GM18861 (cell line): Measurements from ENCODE around the gene SRMS.
"Not testable (repeated sequence)": the region's sequence is repeated elsewhere in the genome, so short reads cannot be mapped to it uniquely, and the experiment has no call there.

ENCODE experiments used
- ATAC-seq: cut with Tn5 transposase; IDR thresholded peaks from one replicate; pipeline ENCODE4 v1.9.1; 2021; ENCODE audit not compliant: unreplicated experiment

The SRMS gene

DNA sequence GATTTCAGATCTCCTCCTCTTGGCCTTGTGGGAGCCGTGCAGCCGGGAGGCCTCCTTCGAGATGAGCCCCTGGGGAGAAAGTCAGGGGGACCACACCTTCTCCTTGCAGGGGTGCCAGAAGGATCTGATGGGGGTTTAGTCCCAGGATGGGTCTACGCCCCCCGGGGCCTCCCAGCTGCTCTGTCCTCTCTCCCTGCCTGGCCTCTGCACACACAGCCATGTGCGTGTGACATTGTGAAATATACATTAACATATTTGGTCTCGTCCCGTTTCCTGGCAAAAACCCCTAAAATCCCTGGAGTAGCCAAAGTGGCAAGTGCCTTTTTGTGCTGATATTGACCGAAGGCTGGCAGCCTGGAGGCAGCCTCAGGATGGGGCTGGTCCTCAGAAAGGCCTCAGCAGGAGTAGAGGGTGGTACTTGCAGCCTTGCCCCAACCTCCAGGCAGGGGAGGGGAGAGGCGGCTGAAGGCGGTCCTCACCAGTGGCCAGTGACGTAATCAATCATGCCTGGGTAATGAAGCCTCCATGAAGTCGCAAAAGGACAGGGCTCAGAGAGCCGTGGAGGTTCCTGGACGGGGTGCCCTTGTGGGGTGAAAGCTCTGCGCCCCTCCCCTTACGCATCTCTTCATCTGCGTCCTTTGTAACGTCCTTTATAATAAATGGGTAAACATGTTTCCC is 31.6 kb upstream of the SRMS start:
- ATAC-seq = no peak

DNA sequence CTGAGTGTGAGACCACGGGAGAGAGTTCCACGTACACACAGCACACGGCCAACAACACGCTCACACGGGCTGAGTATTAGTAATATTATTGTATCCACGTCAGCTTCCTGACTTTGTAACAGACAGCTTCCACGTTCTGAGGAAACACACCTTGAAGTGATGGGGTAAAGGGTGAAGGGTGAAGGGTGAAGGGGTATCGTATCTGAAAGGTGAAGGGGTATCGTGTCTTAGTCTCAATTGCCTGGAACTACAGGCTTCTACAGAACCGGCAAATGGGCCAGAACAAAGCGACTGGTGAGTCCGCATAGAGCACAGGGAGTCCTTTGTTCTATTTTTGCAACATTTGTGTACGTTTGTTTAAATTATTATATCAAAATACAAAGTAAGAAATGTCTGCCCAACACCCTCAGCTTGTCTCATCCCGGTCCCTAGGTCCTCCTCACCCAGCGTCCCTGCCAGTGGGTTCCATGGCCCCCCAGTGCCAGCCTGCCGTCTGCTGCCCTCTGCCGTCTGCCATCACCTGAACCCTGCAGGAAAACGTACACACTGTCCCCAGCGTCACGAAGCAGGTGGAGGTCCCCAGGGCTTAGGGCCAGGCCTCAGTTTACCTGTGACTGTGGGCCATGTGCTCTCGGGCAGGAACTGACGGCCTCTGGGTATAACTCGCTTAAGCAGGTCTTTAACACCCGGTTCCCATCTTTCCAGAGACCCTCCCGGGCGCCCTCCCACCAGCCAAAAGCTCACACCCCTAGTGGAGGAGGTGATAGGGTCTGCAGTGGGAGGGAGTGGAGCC is 30.9 kb upstream of the SRMS start:
- no peak for ATAC-seq

DNA sequence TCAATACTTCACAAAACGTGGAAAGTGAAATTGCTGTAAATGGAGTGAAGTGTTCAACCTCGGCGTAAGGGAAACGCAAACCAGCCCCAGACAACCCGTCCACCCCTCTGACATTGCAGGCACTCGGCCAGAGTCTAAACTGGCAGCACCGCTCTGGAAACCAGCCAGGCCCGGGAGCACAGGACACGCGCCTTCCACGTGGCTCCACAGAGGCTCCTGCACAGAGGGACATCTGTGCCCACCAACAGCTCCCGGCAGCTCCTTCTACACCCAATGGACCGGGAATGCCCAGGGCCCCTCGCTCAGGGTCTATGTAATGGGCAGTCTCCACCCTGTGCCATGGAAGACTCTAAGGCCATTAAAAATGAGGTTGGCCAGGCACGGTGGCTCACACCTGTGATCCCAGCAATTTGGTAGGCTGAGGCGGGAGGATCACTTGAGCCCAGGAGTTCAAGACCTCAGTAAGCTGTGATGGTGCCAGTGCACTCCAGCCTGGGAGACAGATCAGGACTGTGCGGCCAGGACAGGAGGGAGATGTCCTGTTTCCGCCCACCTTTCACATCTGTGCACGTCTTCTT is 29.9 kb upstream of the SRMS start:
- no peak for ATAC-seq

DNA sequence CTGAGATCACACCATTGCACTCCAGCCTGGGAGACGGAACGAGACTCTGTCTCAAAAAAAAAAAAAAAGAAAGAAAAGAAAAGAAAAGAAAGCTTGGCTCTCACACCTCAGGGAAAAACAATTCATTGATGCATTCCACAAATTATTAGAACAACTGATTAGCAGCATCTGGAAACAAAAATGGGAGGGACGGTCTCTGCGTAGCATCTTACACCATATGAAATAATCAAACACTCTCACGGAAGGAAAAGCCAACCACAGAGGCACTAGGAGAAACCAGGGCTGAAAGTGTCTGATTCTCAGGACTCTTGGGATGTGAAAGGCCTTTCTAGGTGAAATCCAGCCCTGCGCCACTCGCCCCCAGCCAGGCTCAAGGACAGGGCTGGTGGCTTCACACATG is 28.8 kb upstream of the SRMS start:
- ATAC-seq = no peak

DNA sequence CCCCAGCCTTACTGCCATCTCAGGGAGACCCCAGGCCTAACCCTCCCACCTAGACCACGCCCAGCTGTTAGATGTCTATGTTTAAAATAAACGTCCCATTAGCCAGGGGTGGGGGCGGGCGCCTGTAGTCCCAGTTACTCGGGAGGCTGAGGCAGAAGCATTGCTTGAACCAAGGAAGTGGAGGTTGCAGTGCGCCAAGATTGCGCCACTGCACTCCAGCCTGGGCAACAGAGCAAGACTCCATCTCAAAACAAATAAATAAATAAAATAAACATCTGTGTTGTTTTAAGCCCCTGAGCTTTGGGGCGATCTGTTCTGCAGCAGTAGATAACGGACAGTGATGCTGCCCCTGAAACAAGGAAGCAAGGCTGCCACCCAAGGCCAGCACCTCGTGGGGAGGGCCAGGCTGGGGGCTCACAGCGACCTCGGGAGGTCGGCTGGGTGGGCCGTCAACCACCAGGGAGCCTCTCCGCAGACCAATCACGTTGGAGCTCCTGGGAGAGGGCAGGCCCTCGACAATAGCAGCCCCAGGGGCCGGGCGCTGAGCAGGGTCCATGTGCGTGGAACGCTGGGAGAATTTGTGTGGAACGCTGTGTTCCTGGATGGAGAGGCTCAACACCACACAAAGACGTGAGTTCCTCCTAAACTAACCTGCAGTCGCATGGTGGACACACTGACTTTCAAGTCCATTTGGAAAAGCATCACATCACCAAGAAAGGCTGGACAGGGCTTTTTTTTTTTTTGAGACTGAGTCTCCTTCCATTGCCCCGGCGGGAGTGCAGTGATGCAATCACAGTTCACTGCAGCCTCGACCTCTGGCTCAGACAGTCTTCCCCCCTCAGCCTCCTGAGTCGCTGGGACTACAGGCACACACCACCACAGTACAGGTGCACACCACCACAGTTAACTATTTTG is 27.5 kb upstream of the SRMS start:
- no peak for ATAC-seq

DNA sequence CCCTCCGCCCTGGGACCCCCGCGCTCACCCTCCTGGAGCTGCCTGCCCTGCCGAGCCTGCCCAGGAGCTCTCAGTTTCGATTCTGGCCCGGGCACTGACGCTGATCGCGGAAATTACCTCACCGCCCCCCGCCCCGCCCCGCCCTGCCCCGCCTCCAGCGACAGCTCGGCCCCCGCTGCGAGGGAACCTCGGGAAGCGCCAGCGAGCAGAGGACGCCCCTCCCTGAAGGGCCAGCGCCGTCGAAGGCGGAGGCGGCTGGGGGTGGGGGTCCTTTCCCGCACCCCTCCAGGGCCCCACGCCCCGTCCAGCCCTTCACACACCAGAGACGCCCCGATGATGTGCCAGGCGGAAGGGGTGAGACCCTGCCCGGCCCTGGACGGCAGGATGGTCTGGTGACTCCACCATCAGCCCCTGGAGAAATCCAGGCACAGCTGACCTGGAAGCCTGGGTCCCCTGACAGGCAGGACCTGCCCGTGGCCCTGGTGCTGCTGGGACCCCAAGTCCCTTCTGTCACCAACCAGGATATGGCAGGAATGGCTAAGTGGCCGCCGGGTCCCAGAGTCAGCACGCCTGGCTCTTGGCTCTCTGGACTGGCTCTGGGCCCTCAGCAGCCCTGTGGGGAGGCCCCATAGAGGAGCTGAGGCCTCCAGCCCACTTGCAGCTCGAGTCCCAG is 26.7 kb upstream of the SRMS start, which contains the start of gene HELZ2:
HELZ2 (minus strand) TSS at position 84 of the 673 bp plus-strand sequence. CDS start 1,854 bp downstream, outside the sequence.
- ATAC-seq = no peak

DNA sequence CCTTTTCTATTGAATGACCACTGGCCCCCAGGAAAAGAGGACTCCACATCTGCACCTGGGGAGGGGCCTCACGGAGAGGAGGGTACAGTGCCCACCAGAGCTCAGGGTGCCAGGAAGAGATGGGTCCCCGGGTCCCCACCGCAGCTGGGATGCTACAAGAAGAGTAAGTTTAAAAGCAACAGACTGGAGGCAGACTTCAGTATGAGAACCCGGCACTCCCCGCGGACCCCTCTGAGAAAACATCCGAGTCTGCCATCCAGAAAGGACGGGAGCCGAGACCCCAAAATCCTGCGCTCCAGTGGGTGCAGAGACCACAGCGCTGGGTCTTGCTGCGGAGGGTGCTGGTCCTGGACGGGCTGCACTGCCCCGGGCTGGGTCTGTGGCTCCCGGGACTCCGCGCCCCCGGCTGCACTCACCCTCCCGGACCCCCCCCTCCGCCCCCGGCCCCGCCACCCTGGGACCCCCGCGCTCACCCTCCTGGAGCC is 26.1 kb upstream of the SRMS start:
- no peak for ATAC-seq

DNA sequence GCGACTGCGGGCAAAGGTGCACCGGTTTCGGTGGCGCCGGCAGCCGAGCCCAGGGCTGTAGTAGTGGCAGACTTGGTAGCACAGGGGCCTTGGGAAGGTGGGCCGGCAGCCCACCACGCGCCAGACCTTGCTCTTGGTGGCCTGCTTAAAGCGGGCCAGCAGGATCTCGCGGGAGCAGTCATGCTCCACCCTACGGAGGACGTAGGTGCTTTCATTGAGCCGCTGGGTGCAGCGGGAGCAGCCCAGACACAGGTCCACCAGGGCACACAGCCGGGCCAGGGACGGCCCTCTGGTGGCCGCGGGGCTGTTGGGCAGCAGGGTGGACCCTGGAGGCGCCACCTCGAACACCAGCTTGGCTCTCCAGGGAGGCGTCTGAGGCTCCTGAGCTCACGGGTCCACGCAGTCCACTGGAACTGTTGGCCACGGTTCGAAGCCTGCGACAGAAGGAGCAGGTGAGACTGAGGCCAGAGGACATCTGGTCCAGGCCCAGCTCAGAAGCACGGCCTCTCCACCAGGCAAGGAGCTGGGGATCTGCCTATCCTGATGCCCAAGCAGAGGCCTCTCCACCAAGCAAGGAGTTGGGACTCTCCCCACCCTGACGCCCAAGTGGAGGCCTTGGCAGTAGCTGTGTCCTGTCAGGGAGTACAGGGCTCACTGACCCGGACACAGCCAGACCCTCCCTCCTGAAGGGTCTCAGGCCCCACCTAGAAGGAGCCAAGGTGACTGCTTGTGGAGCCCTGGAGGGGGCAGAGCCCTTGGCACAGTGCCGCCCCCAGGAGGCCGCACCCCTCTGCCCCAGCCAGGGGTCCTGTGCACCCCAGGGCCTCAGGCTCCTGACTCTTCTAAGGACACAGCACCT is 25.5 kb upstream of the SRMS start:
- no peak for ATAC-seq

DNA sequence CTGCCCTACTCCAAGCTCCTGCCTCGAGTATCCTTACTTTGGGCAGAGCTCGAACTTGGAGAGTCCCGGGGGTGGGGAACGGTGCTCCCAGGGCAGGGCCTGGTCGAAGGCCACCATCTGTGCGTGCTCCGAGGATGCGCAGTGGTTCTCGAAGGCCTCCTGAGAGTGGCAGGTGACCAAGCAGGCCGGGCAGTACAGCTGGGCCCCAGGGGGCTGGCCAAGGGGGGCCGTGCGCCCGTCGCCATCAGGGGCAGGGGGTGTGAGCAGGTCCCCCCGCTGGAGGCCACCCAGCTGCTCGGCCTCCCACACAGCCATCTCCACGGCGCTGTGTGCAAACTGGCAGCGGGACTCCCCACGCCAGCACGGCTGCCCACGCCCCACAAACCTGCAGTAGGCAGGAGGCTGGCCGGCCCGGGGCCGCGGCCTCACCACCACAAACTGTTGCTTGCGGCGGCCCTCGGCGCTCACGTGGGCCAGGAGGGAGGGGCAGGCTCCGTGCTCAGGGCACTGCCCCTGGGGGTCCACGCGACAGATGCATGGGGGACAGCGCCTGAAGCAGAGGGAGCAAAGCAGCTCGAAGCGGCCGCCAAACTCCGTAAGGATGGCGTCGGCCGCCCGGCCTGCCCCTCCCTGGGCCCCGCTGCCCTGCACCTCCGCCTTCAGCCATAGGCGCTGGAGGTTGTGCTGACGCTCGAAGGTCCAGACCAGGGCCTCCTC is 24.7 kb upstream of the SRMS start:
- no peak for ATAC-seq

DNA sequence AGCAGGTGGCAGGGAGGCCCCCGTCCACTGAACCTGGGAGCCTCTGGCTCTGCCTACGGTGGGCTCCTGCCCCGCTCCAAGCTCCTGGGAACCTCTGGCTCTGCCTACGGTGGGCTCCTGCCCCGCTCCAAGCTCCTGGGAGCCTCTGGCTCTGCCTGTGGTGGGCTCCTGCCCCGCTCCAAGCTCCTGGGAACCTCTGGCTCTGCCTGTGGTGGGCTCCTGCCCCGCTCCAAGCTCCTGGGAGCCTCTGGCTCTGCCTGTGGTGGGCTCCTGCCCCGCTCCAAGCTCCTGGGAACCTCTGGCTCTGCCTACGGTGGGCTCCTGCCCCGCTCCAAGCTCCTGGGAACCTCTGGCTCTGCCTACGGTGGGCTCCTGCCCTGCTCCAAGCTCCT is 23.5 kb upstream of the SRMS start:
- not testable (repeated sequence) for ATAC-seq

DNA sequence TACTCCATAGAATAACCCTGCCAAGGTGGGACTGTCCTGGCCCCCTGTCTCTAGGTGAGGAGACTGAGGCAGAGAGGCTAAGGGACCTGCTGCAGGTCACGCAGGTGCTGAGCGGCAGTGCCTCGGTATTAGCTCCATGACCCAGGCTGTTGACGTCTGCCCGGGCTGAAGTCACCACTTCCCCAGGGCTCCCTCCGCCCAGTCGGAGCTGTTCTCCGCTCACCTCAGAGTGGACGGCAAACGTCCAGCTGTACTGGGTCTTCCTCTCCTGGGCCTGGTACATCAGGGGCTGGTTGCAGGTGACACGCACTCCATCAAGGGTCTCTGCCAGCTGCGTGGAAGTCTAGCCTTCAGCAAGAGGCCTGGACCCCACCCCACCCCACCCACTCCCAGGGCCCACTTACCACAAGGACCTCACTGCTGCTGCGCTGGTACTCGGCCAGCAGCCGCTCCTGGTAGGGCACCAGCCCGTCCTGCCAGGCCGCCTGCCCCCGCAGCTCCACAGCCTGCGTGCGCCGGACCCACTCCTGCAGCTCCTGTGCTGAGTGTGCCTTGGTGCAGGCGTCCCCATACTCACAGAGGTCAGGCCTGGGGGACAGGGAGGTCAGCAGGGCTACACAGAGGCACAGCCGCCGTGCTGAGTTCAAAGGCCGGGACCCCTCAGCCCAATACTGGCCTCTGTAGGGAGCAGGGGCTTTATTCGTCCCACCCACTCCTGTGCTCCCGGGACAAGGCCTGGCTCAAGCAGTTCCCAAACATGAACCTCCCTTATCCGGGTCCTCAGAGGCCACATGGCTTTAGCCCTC is 22.9 kb upstream of the SRMS start:
- no peak for ATAC-seq

DNA sequence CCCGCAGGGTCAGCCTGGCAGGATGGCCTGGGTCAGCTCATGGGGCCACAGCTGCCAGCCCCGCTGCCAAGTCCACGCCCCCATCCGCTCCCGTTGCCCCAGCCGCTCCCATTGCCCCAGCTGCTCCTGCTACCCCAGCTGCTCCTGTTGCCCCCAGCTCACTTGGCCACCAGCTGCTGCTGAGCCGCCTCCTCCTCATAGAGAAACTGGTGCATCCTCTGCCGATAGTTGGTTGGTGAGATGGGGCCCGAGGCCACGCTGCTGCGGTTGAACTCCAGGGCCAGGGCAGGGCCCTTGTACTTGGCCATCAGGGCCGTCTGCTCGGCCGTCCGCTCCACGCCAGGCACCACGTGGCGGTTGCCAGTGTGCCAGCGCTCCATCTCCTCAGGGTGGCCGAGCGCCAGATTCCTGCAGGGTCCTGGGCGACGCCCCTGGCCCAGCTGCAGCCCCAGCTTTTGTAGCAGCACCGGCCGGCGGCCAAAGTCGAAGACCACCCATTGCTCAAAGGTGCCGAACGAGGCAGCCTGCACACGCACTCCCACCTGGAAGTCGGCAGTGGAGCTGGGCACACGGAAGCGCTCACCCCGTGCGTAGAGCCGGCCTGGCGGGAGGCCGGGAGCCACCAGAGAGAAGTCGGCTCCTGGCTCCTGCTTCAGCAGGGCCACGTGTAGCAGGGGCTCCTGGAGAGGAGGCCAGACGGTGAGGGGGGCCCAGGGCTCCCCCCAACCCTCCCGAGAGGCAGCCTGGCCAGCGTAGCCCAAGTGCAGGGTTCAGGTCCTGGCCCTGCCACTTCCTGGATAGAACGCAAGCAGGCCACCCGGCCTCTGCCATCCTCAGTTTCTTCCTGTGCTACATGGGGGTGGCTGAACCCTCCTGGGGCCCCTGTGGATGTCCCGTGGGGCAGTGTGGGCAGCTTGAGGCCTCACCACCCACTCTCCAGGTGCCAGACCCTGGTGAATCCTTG is 21.7 kb upstream of the SRMS start:
- no peak for ATAC-seq

DNA sequence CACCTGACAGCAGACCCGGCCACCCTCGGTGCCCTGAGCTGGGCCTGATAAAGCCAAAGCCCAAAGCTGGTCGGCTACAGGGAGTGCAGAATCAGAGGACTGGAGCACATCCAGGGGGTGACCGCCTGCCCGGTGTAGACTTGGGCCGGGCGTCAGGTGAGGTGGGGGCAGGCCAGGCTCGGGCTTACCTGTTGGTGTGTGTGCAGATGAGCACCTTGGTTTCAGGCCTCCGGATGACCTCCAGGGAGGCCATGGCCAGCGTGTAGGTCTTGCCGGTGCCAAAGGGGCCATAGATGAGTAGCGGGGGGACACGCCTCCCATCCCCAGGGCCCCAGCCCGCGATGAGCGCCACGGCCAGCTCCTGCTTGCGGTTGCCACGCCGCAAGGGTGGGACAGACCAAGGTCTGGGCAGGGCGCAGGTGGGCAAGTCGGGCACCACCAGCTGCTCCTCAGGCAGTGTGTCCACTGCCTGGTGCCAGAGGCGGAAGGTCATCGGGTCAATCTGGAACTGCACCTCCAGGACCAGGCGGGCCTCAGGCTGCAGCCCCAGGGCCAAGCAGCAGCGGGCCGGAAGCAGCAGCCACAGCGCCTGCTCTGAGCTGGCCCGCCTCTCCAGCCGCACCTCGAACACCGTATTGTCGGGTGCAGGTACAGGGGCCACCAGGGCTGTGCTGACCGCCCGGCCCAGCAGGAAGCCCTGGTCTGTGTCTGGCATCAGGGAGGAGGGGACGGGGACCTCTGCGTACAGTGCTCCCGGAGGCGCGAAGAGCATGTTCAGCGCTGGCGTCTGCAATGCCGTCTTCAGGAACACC is 20.8 kb upstream of the SRMS start:
- no peak for ATAC-seq

DNA sequence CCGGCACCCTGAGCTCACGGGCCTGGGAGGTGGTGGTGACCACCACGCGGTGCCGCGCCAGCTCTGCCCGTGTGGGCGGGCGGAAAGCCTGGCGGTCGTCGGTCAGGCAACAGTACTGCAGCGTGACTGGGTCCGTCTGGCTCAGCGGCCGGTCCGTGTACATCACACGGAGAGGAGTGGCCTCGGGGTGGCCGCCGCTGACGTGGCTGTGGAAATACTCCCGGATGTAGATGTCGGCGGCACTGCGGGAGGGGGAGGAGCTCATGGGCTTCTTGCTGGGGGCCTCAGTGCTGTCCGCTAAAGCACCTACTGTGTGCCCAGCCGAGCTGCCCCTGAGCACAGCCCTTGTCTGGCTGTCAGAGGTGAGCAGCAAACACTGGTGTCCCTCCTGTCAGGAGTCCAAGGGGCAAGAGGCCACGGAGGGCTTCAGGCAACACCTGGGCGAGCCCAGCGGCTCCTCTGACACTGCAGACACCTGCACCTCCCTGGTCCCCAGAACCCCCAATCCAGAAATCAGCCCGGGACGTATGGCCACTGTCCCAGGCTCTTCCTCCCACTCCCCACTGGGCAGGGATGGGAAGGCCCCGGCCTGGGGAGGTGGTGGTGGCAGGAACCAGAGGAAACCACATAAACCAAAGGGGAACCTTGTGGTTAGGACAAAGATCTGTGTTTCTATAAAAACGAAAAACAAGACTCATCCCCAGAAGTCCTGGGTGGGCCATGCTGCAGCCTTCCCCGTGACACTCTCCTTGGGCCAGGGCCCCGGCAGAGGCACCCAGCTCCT is 20.0 kb upstream of the SRMS start:
- no peak for ATAC-seq

DNA sequence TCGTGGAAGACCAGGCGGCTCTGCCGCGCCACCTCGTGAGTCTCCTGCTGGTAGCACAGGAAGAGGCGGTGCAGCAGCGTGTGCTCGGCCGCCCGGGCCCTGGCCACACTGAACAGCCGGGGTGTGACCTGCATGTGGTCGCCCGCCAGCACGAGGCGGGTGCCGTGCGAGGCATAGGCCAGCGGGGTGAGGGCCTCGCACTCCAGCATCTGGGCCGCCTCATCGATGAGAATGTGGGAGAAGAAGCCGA is 19.5 kb upstream of the SRMS start:
- ATAC-seq = no peak
